ENCODE measurements around the gene AP5B1. TPM values are rescaled to one million over a fixed set of nuclear protein-coding genes. Genes with fewer than 3 reads are reported as not detected.

Gene AP5B1
- total RNA-seq, 1 experiment from 2014 or later = 19.5 TPM

GRCh38 chr11:65773784-65774411 lies 6.9 kb downstream of the AP5B1 start:
- RAD21 ChIA-PET (ENCODE audit: low non-redundant PET in 1 of 2, low total read pairs in 2 of 2, uncharacterized antibody in 2 of 2, unreplicated experiment in 2 of 2) = no interaction called here
- intact Hi-C loops (cut with micrococcal nuclease) = no loop called here
- ATAC-seq (peak; percentile 48; the same call in 1 of the 2 replicates), DNase-seq (ENCODE audit: low read depth, low spot score) (no peak)
- Histone ChIP-seq H3K79me2 (ENCODE audit: insufficient read depth, low read length) (peaks cover 26% of the 10 kb centered on the region), H3K4me2 (ENCODE audit: low read length) (no peak overlapping the region), H3K9me3 (ENCODE audit: control insufficient read depth in 1 of 2, insufficient read depth in 1 of 2, low read depth in 1 of 2, low read length in 2 of 2) (no peaks in the 10 kb centered on the region; a peak in 1 of 4 replicates), H3K4me3 (replicated peaks in 1 of 2; ENCODE audit: low read depth in 1 of 2, low read length in 2 of 2) (no peak overlapping the region), H3K9ac (ENCODE audit: low read length) (no peak overlapping the region), H3K36me3 (ENCODE audit: control insufficient read depth in 1 of 2, insufficient read depth in 2 of 2, low read length in 2 of 2) (peaks cover 14 to 25% of the 10 kb centered on the region in 2 experiments; a peak in 3 of 4 replicates), H2AFZ (ENCODE audit: low read depth, low read length, poor library complexity, severe bottlenecking) (no peak overlapping the region), H3K9me2 (ENCODE audit: insufficient read depth) (no peaks in the 10 kb centered on the region), H3K27me3 (ENCODE audit: insufficient read depth, low read length) (no peaks in the 10 kb centered on the region), H4K20me1 (ENCODE audit: insufficient read depth) (peaks cover 5% of the 10 kb centered on the region; the same call in 1 of the 2 replicates), H3K4me1 (ENCODE audit: control insufficient read depth in 1 of 2, insufficient read depth in 2 of 2, low read length in 2 of 2) (peaks cover 0 to 4% of the 10 kb centered on the region in 2 experiments; a peak in 1 of 4 replicates), H3K27ac (ENCODE audit: low read depth, low read length) (no peak overlapping the region)
- BruUV-seq (replicated peaks) = no TSS peak
- TF ChIP-seq SP1 (IDR thresholded peaks at IDR 0.05; ENCODE audit: low read depth) = no peak
- TF ChIP-seq CTCF (IDR thresholded peaks at IDR 0.05 in 2 of 3, conservative IDR thresholded peaks at IDR 0.05 in 1 of 3; ENCODE audit: borderline replicate concordance in 1 of 3, insufficient read depth in 1 of 3, low read depth in 2 of 3, low read length in 2 of 3) = peak in 2 of 3 experiments; percentile 38 to 43; a peak in 3 of 6 replicates
- POLR2A ChIA-PET = no interaction called here
- CTCF ChIA-PET = interaction anchor here (1.0 kb wide), 1 partner anchor 49 kb away, joined by 3 read pairs; no protein-coding TSS in a partner anchor

GRCh38 chr11:65771589-65772112 lies 9.1 kb downstream of the AP5B1 start:
- H3K36me3 ChIP-seq (ENCODE audit: control insufficient read depth in 1 of 2, insufficient read depth in 2 of 2, low read length in 2 of 2) = peaks cover under 1 to 4% of the 10 kb centered on the region in 2 experiments; a peak in 2 of 4 replicates
- H3K4me1 ChIP-seq (ENCODE audit: control insufficient read depth in 1 of 2, insufficient read depth in 2 of 2, low read length in 2 of 2) = peaks cover 0 to 12% of the 10 kb centered on the region in 2 experiments; a peak in 2 of 4 replicates
- no peak overlapping the region for H3K4me2 ChIP-seq (ENCODE audit: low read length)
- BruUV-seq (replicated peaks) = no TSS peak
- RAD21 ChIA-PET (ENCODE audit: low non-redundant PET in 1 of 2, low total read pairs in 2 of 2, uncharacterized antibody in 2 of 2, unreplicated experiment in 2 of 2) = interaction anchor here in 1 of 2 experiments (0.6 kb wide), 1 partner anchor 55 kb away, joined by 3 read pairs; no protein-coding TSS in a partner anchor
- H4K20me1 ChIP-seq (ENCODE audit: insufficient read depth) = peaks cover 5% of the 10 kb centered on the region; the same call in 1 of the 2 replicates
- H3K9me2 ChIP-seq (ENCODE audit: insufficient read depth) = no peaks in the 10 kb centered on the region
- H2AFZ ChIP-seq (ENCODE audit: low read depth, low read length, poor library complexity, severe bottlenecking) = no peak overlapping the region
- H3K9ac ChIP-seq (ENCODE audit: low read length) = no peak overlapping the region
- H3K79me2 ChIP-seq (ENCODE audit: insufficient read depth, low read length) = peaks cover 3% of the 10 kb centered on the region; the same call in 1 of the 2 replicates
- POLR2A ChIA-PET = interaction anchor here (1.2 kb wide), 1 partner anchor 117 kb away, joined by 3 read pairs; the partner anchor contains the start of gene FIBP
- no peaks in the 10 kb centered on the region; a peak in 1 of 4 replicates for H3K9me3 ChIP-seq (ENCODE audit: control insufficient read depth in 1 of 2, insufficient read depth in 1 of 2, low read depth in 1 of 2, low read length in 2 of 2)
- no peak for ATAC-seq
- no peaks in the 10 kb centered on the region for H3K27me3 ChIP-seq (ENCODE audit: insufficient read depth, low read length)
- CTCF ChIA-PET = interaction anchor here (1.3 to 2.9 kb wide), 3 partner anchors 8 to 60 kb away, joined by 5 to 38 read pairs (median 11); partner anchors contain the start of genes AP5B1 and KAT5
- no peak for DNase-seq (ENCODE audit: low read depth, low spot score)
- no peak overlapping the region for H3K27ac ChIP-seq (ENCODE audit: low read depth, low read length)
- H3K4me3 ChIP-seq (replicated peaks in 1 of 2; ENCODE audit: low read depth in 1 of 2, low read length in 2 of 2) = no peak overlapping the region
- intact Hi-C loops (cut with micrococcal nuclease) = no loop called here
- TF ChIP-seq TCF7L2 (IDR thresholded peaks at IDR 0.05; ENCODE audit: borderline replicate concordance, extremely low read depth, insufficient read depth, insufficient read length) = no peak
- no peak for TF ChIP-seq FOSL1 (IDR thresholded peaks at IDR 0.05; ENCODE audit: low read depth)
- no peak for TF ChIP-seq EGR1 (IDR thresholded peaks at IDR 0.05; ENCODE audit: low read depth)
- TF ChIP-seq POLR2A (IDR thresholded peaks at IDR 0.05; ENCODE audit: borderline replicate concordance, extremely low read depth, insufficient read depth, insufficient read length) = no peak
- TF ChIP-seq, protein P1, sequence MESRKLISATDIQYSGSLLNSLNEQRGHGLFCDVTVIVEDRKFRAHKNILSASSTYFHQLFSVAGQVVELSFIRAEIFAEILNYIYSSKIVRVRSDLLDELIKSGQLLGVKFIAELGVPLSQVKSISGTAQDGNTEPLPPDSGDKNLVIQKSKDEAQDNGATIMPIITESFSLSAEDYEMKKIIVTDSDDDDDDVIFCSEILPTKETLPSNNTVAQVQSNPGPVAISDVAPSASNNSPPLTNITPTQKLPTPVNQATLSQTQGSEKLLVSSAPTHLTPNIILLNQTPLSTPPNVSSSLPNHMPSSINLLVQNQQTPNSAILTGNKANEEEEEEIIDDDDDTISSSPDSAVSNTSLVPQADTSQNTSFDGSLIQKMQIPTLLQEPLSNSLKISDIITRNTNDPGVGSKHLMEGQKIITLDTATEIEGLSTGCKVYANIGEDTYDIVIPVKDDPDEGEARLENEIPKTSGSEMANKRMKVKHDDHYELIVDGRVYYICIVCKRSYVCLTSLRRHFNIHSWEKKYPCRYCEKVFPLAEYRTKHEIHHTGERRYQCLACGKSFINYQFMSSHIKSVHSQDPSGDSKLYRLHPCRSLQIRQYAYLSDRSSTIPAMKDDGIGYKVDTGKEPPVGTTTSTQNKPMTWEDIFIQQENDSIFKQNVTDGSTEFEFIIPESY (IDR thresholded peaks at IDR 0.05; ENCODE audit: extremely low read depth, insufficient replicate concordance, low read length) = no peak
- TF ChIP-seq ELF1 (IDR thresholded peaks at IDR 0.05; ENCODE audit: borderline replicate concordance, low read depth) = no peak
- no peak for TF ChIP-seq MAX (IDR thresholded peaks at IDR 0.05)
- TF ChIP-seq EZH2phosphoT487 (IDR thresholded peaks at IDR 0.05; ENCODE audit: borderline replicate concordance) = no peak
- no peak for TF ChIP-seq SIN3A (IDR thresholded peaks at IDR 0.05; ENCODE audit: low read depth)
- no peak for TF ChIP-seq SP1 (IDR thresholded peaks at IDR 0.05; ENCODE audit: low read depth)

All from HCT116 (cell line).